Umbilical cord (tissue), 2 donors: ENCODE results near the gene GPR146. TPM values are rescaled to one million over a fixed set of nuclear protein-coding genes. Genes with fewer than 3 reads are reported as not detected.
"Not testable (repeated sequence)": the region's sequence is repeated elsewhere in the genome, so short reads cannot be mapped to it uniquely, and the experiment has no call there.

Experiments
- DNase-seq: peaks from one replicate; pipeline ENCODE4 v3.0.0-alpha.2; 2015; ENCODE audit warnings: low spot score
- total RNA-seq: library from RNA; depleted of rRNA; stranded (reverse); fragments of >200 nt; gene quantifications from one replicate; pipeline ENCODE4 v1.2.3, GENCODE V29; 2014; ENCODE audit warnings: low replicate concordance; ENCODE audit not compliant: insufficient read depth

GPR146 gene
- total RNA-seq, 1 donor from 2014 or later = 14.9 TPM

GRCh38 chr7:1025743-1026581 lies 18.4 kb upstream of the GPR146 start:
- DNase-seq = no peak

GRCh38 chr7:1026721-1027161 lies 17.6 kb upstream of the GPR146 start:
- DNase-seq = peak; percentile 37

- peak; percentile 47 for DNase-seq
Observed at GRCh38 chr7:1027242-1028043, 16.9 kb upstream of the GPR146 start.

GRCh38 chr7:1028044-1028770 lies 16.1 kb upstream of the GPR146 start:
- DNase-seq = peak; percentile 94

GRCh38 chr7:1028775-1029636 lies 15.3 kb upstream of the GPR146 start:
- peak; percentile 98 for DNase-seq

- peak; percentile 13 for DNase-seq
Observed at GRCh38 chr7:1029637-1030443, 14.5 kb upstream of the GPR146 start.

- DNase-seq = no peak
Observed at GRCh38 chr7:1030444-1031070, 13.8 kb upstream of the GPR146 start.

- peak; percentile 32 for DNase-seq
Observed at GRCh38 chr7:1031716-1032455, 12.5 kb upstream of the GPR146 start.

GRCh38 chr7:1032536-1033181 lies 11.7 kb upstream of the GPR146 start:
- no peak for DNase-seq

GRCh38 chr7:1033546-1034145 lies 10.7 kb upstream of the GPR146 start:
- no peak for DNase-seq

GRCh38 chr7:1034769-1035168 lies 9.6 kb upstream of the GPR146 start:
- not testable (repeated sequence) for DNase-seq

- not testable (repeated sequence) for DNase-seq
Observed at GRCh38 chr7:1036164-1036928, 8.0 kb upstream of the GPR146 start.

- DNase-seq = not testable (repeated sequence)
Observed at GRCh38 chr7:1040233-1040632, 4.1 kb upstream of the GPR146 start.

GRCh38 chr7:1040790-1041189 lies 3.6 kb upstream of the GPR146 start:
- peak; percentile 90 for DNase-seq

GRCh38 chr7:1041551-1042491 lies 2.5 kb upstream of the GPR146 start:
- no peak for DNase-seq

- no peak for DNase-seq
Observed at GRCh38 chr7:1042492-1042833, 1.9 kb upstream of the GPR146 start.
